Uterus (tissue), 4 donors: ENCODE data around the gene POLA2. TPM values are rescaled to one million over a fixed set of nuclear protein-coding genes. Genes with fewer than 3 reads are reported as not detected.
A peak's percentile ranks its signal among the peaks of the same experiment; 100 is the strongest.

Experiments used
- DNase-seq, 2 donors: peaks; one replicate each; pipeline ENCODE4 v3.0.0-alpha.2; 2019 to 2020
- H3K27ac ChIP-seq, 2 donors: fragments of 200-600 bp; sonication (generic); 1 replicate in 1 of 2; 2 replicates in 1 of 2; pipeline ENCODE4 v1.5.1; 2016 to 2018
- H3K27me3 ChIP-seq, 2 donors: fragments of 200-600 bp; sonication (generic); one replicate each; pipeline ENCODE4 v1.5.1; 2018 to 2019; ENCODE audit warnings: control low read depth in 1 of 2
- H3K36me3 ChIP-seq, 2 donors: fragments of 200-600 bp; sonication (generic); one replicate each; pipeline ENCODE4 v1.5.1; 2019; ENCODE audit warnings: control low read depth in 1 of 2
- H3K4me1 ChIP-seq, 2 donors: fragments of 200-600 bp; sonication (generic); one replicate each; pipeline ENCODE4 v1.5.1; 2018 to 2019; ENCODE audit warnings: control low read depth in 1 of 2
- H3K4me3 ChIP-seq, 2 donors: fragments of 200-600 bp; sonication (generic); 1 replicate in 1 of 2; 2 replicates in 1 of 2; pipeline ENCODE4 v1.5.1; 2018 to 2019; ENCODE audit warnings: mild to moderate bottlenecking in 1 of 2
- H3K9me3 ChIP-seq, 2 donors: fragments of 200-600 bp; sonication (generic); one replicate each; pipeline ENCODE4 v1.5.1; 2019; ENCODE audit warnings: control low read depth in 1 of 2
- CTCF ChIP-seq, 4 experiments: fragments of 200-600 bp in 2 of 4; fragments of 450-650 bp in 2 of 4; sonication (generic) in 2 of 4; IDR thresholded peaks; one replicate each; pipeline ENCODE4 v1.5.1; 2016 to 2019; ENCODE audit warnings: antibody characterized with exemption in 4 of 4, mild to moderate bottlenecking in 2 of 4, moderate library complexity in 1 of 4
- POLR2A ChIP-seq, 2 donors: fragments of 450-650 bp; IDR thresholded peaks; one replicate each; pipeline ENCODE4 v1.6.1; 2016; ENCODE audit warnings: antibody characterized with exemption in 2 of 2, mild to moderate bottlenecking in 1 of 2, moderate library complexity in 1 of 2
- intact Hi-C: fragments of 100-400 bp; cut with DNase I; formaldehyde crosslinking; loops from one replicate; pipeline ENCODE4 v1.15.1; 2023; ENCODE audit warnings: low total_unique reads
- total RNA-seq, 4 donors: library from RNA; depleted of rRNA in 3 of 4; stranded (reverse); fragments of >200 nt in 3 of 4; gene quantifications; one replicate each; pipeline versions ENCODE4 v1.1.0 to v1.2.4, GENCODE V29; 2014 to 2023
- donor health status: DM: yes; HTN: yes; CAD: no.

POLA2 gene
- total RNA-seq, 4 donors from 2014 or later: 3.3 to 13.5 (median 7.6) TPM

GRCh38 chr11:65292890-65293289, 31.1 kb downstream of the POLA2 start:
- Histone ChIP-seq H3K36me3 (no peaks in the 10 kb centered on the region), H3K4me1 (peaks cover 29 to 45% of the 10 kb centered on the region in 2 donors), H3K27ac (peak overlapping the region; percentile 91 to 95), H3K9me3 (no peaks in the 10 kb centered on the region), H3K4me3 (no peak overlapping the region), H3K27me3 (no peaks in the 10 kb centered on the region)
- no peak for TF ChIP-seq CTCF (IDR thresholded peaks at IDR 0.05)
- no peak for TF ChIP-seq POLR2A (IDR thresholded peaks at IDR 0.05)
- intact Hi-C loops: no loop called here
- no peak for DNase-seq

- Histone ChIP-seq H3K36me3 (no peaks in the 10 kb centered on the region), H3K27me3 (no peaks in the 10 kb centered on the region), H3K4me1 (peaks cover 29 to 50% of the 10 kb centered on the region in 2 donors), H3K9me3 (no peaks in the 10 kb centered on the region), H3K27ac (peak overlapping the region; percentile 91 to 95), H3K4me3 (no peak overlapping the region)
- TF ChIP-seq POLR2A (IDR thresholded peaks at IDR 0.05) (no peak), CTCF (IDR thresholded peaks at IDR 0.05) (no peak)
- intact Hi-C loops: no loop called here
- peak; percentile 62 to 73 for DNase-seq
These were observed 32.2 kb downstream of the POLA2 start for GRCh38 chr11:65293909-65294381.

GRCh38 chr11:65295001-65295400, 33.2 kb downstream of the POLA2 start:
- Histone ChIP-seq H3K36me3 (no peaks in the 10 kb centered on the region), H3K4me3 (no peak overlapping the region), H3K9me3 (no peaks in the 10 kb centered on the region), H3K27ac (peak overlapping the region; percentile 91 to 95), H3K4me1 (peaks cover 29 to 56% of the 10 kb centered on the region in 2 donors), H3K27me3 (no peaks in the 10 kb centered on the region)
- DNase-seq: no peak
- no peak for TF ChIP-seq POLR2A (IDR thresholded peaks at IDR 0.05)
- TF ChIP-seq CTCF (IDR thresholded peaks at IDR 0.05): no peak
- intact Hi-C loops: no loop called here

- Histone ChIP-seq H3K27ac (peak overlapping the region; percentile 91 to 95), H3K27me3 (no peaks in the 10 kb centered on the region), H3K9me3 (no peaks in the 10 kb centered on the region), H3K36me3 (no peaks in the 10 kb centered on the region), H3K4me3 (no peak overlapping the region), H3K4me1 (peaks cover 29 to 52% of the 10 kb centered on the region in 2 donors)
- DNase-seq: no peak
- intact Hi-C loops: no loop called here
- no peak for TF ChIP-seq POLR2A (IDR thresholded peaks at IDR 0.05)
- no peak for TF ChIP-seq CTCF (IDR thresholded peaks at IDR 0.05)
These were observed 34.0 kb downstream of the POLA2 start for GRCh38 chr11:65295571-65296341.

GRCh38 chr11:65297026-65297672, 35.4 kb downstream of the POLA2 start:
- Histone ChIP-seq H3K27ac (peak overlapping the region; percentile 91 to 95), H3K27me3 (no peaks in the 10 kb centered on the region), H3K9me3 (no peaks in the 10 kb centered on the region), H3K4me3 (no peak overlapping the region), H3K4me1 (peaks cover 19 to 58% of the 10 kb centered on the region in 2 donors), H3K36me3 (no peaks in the 10 kb centered on the region)
- intact Hi-C loops: no loop called here
- no peak for TF ChIP-seq CTCF (IDR thresholded peaks at IDR 0.05)
- TF ChIP-seq POLR2A (IDR thresholded peaks at IDR 0.05): no peak
- peak in 1 of 2 donors; percentile 57 for DNase-seq
